GM12878 (cell line): ENCODE data around the gene CABLES1. TPM values are rescaled to one million over a fixed set of nuclear protein-coding genes. Genes with fewer than 3 reads are reported as not detected.
A peak's percentile ranks its signal among the peaks of the same experiment; 100 is the strongest.

Experiments
- ATF2 ChIP-seq: IDR thresholded peaks from 2 replicates; pipeline ENCODE4 v1.6.1; 2012; ENCODE audit warnings: low read length, inconsistent platforms
- CEBPB ChIP-seq, 2 experiments: fragments of 150-350 bp in 1 of 2; IDR thresholded peaks; 2 replicates each; pipeline ENCODE4 v1.6.1; 2012 to 2014; ENCODE audit warnings: low read depth in 2 of 2, low read length in 2 of 2, borderline replicate concordance in 1 of 2, inconsistent platforms in 1 of 2
- CREB1 ChIP-seq: IDR thresholded peaks from 2 replicates; pipeline ENCODE4 v1.6.1; 2012; ENCODE audit warnings: low read depth, mild to moderate bottlenecking, inconsistent platforms
- HCFC1 ChIP-seq: fragments of 150-350 bp; IDR thresholded peaks from 2 replicates; pipeline ENCODE4 v1.6.1; 2014; ENCODE audit warnings: low read length
- IRF3 ChIP-seq: fragments of 450-650 bp; IDR thresholded peaks from 2 replicates; pipeline ENCODE4 v1.6.1; 2014; ENCODE audit warnings: mild to moderate bottlenecking
- KAT2A ChIP-seq: conservative IDR thresholded peaks from 2 replicates; pipeline ENCODE4 v1.6.1; 2011; ENCODE audit warnings: low read depth, low read length; ENCODE audit not compliant: control insufficient read depth
- LARP7 ChIP-seq: fragments of 450-650 bp; IDR thresholded peaks from 2 replicates; pipeline ENCODE4 v1.6.1; 2017; ENCODE audit warnings: mild to moderate bottlenecking
- MAX ChIP-seq: IDR thresholded peaks from 2 replicates; pipeline ENCODE4 v1.6.1; 2012; ENCODE audit warnings: low read depth, low read length, improper control_type of control experiment
- MYC ChIP-seq: IDR thresholded peaks from 2 replicates; pipeline ENCODE4 v1.6.1; 2011; ENCODE audit warnings: mild to moderate bottlenecking, low read length, moderate library complexity, inconsistent platforms; ENCODE audit not compliant: insufficient read depth, insufficient replicate concordance, insufficient read length, severe bottlenecking
- NFXL1 ChIP-seq: fragments of 450-650 bp; IDR thresholded peaks from 2 replicates; pipeline ENCODE4 v1.6.1; 2017; ENCODE audit warnings: antibody characterized with exemption, mild to moderate bottlenecking, borderline replicate concordance
- NRF1 ChIP-seq: conservative IDR thresholded peaks from 2 replicates; pipeline ENCODE4 v1.6.1; 2011; ENCODE audit warnings: mild to moderate bottlenecking, low read depth, low read length, improper control_type of control experiment
- PAX5 ChIP-seq: IDR thresholded peaks from 2 replicates; pipeline ENCODE4 v1.6.1; 2011; ENCODE audit warnings: low read depth, low read length, borderline replicate concordance
- PBX3 ChIP-seq: IDR thresholded peaks from 2 replicates; pipeline ENCODE4 v1.6.1; 2011; ENCODE audit warnings: mild to moderate bottlenecking, low read depth, low read length, moderate library complexity; ENCODE audit not compliant: insufficient replicate concordance
- POLR2A ChIP-seq: IDR thresholded peaks from 2 replicates; pipeline ENCODE4 v1.6.1; 2011; ENCODE audit warnings: low read depth, mild to moderate bottlenecking, low read length
- POU2F2 ChIP-seq: IDR thresholded peaks from 3 replicates; pipeline ENCODE4 v1.6.1; 2011; ENCODE audit warnings: low read depth, mild to moderate bottlenecking, low read length, borderline replicate concordance
- PRDM15 ChIP-seq: fragments of 450-650 bp; formaldehyde crosslinking; IDR thresholded peaks from 2 replicates; pipeline ENCODE4 v1.4.0; 2020; ENCODE audit warnings: mild to moderate bottlenecking, moderate library complexity
- RB1 ChIP-seq: fragments of 450-650 bp; formaldehyde crosslinking; IDR thresholded peaks from 2 replicates; pipeline ENCODE4 v1.6.1; 2017; ENCODE audit warnings: mild to moderate bottlenecking, borderline replicate concordance
- STAT1 ChIP-seq: fragments of 450-650 bp; conservative IDR thresholded peaks from 2 replicates; pipeline ENCODE4 v1.6.1; 2014; ENCODE audit warnings: antibody characterized with exemption, mild to moderate bottlenecking
- YBX1 ChIP-seq: fragments of 450-650 bp; IDR thresholded peaks from 2 replicates; pipeline ENCODE4 v1.6.1; 2016; ENCODE audit warnings: antibody characterized with exemption
- ZNF217 ChIP-seq: fragments of 450-650 bp; IDR thresholded peaks from 2 replicates; pipeline ENCODE4 v1.6.1; 2017; ENCODE audit warnings: antibody characterized with exemption, mild to moderate bottlenecking
- ZNF24 ChIP-seq: fragments of 450-650 bp; IDR thresholded peaks from 2 replicates; pipeline ENCODE4 v1.6.1; 2017; ENCODE audit warnings: antibody characterized with exemption, mild to moderate bottlenecking
- polyA plus RNA-seq, 11 experiments: library from polyadenylated mRNA; depleted of rRNA in 4 of 11; unstranded in 6 of 11; stranded (reverse) in 5 of 11; fragments of >200 nt; fragmentation: Nextera tagmentation in 4 of 11; fragmentation: Illumina TruSeq in 1 of 11; extraction: Ambion mirVana in 4 of 11; extraction: Trizol in 1 of 11; gene quantifications; 1 replicate in 1 of 11; 2 replicates in 10 of 11; pipeline versions ENCODE4 v1.2.1 to v1.2.3, GENCODE V29; 2011 to 2016; ENCODE audit warnings: inconsistent platforms in 2 of 11, missing spikeins in 2 of 11, low read depth in 1 of 11
- total RNA-seq, 4 experiments: library from RNA; depleted of rRNA in 3 of 4; stranded (reverse); fragments of >200 nt in 3 of 4; fragmentation: Illumina TruSeq in 1 of 4; extraction: Trizol in 1 of 4; gene quantifications; 2 replicates each; pipeline versions ENCODE4 v1.2.1 to v1.2.3, GENCODE V29; 2013 to 2021
- TF ChIP-seq, protein P1 (sequence below): IDR thresholded peaks from 2 replicates; pipeline ENCODE4 v1.6.1; 2012; ENCODE audit warnings: low read depth, low read length, improper control_type of control experiment

CABLES1 gene
- total and polyA plus RNA-seq, 10 of the 15 experiments (the other 5 are each of a cell fraction or from before 2014, with no cell fraction given): 2.9 to 27.2 (median 8.2) TPM

GRCh38 chr18:23231340-23232021, 96.2 kb downstream of the CABLES1 start (continued):
- TF ChIP-seq PBX3 (no peak), HCFC1 (no peak), YBX1 (no peak), STAT1 (0 out of 2 replicates have a peak, but pooled peaks have one; percentile 7), NFXL1 (no peak), ATF2 (peak; percentile 100), NRF1 (no peak), POLR2A (peak; percentile 51), MAX (peak; percentile 96), MYC (no peak), PAX5 (peak; percentile 99), PRDM15 (CRISPR knock-in tag) (no peak), LARP7 (0 out of 2 replicates have a peak, but pooled peaks have one; percentile 25), KAT2A (no peak), CREB1 (peak; percentile 96), ZNF217 (no peak), POU2F2 (peak; percentile 96), ZNF24 (peak; percentile 50; the same call in 1 of the 2 replicates), CEBPB (IDR thresholded peaks at IDR 0.05; ENCODE audit: borderline replicate concordance in 1 of 2, low read depth in 2 of 2, low read length in 2 of 2) (peak; percentile 57 to 91; a peak in 2 of 4 replicates), IRF3 (no peak), RB1 (peak; percentile 49; the same call in 1 of the 2 replicates)
- TF ChIP-seq, protein P1, sequence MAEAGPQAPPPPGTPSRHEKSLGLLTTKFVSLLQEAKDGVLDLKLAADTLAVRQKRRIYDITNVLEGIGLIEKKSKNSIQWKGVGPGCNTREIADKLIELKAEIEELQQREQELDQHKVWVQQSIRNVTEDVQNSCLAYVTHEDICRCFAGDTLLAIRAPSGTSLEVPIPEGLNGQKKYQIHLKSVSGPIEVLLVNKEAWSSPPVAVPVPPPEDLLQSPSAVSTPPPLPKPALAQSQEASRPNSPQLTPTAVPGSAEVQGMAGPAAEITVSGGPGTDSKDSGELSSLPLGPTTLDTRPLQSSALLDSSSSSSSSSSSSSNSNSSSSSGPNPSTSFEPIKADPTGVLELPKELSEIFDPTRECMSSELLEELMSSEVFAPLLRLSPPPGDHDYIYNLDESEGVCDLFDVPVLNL: no peak
